PC-9 (cell line): ENCODE measurements around the gene CDHR2.

ENCODE experiments used
- CTCF ChIP-seq: fragments of 200-600 bp; sonication (generic); conservative IDR thresholded peaks from 2 replicates; pipeline ENCODE4 v1.6.1; 2017; ENCODE audit warnings: mixed run types, antibody characterized with exemption, mild to moderate bottlenecking, moderate library complexity
- EZH2 ChIP-seq: fragments of 200-600 bp; sonication (generic); IDR thresholded peaks from 2 replicates; pipeline ENCODE4 v1.8.0; 2017; ENCODE audit warnings: antibody characterized with exemption, low read depth

GRCh38 chr5:176614805-176615478 lies 65.8 kb downstream of the CDHR2 start:
- TF ChIP-seq CTCF = no peak
- no peak for TF ChIP-seq EZH2
